GM19351 (cell line): ENCODE measurements around the gene STT3B.

Experiments
- ATAC-seq: cut with Tn5 transposase; IDR thresholded peaks from one replicate; pipeline ENCODE4 v1.9.1; 2021; ENCODE audit warnings: mild to moderate bottlenecking, moderate library complexity; ENCODE audit not compliant: unreplicated experiment

Gene STT3B

DNA sequence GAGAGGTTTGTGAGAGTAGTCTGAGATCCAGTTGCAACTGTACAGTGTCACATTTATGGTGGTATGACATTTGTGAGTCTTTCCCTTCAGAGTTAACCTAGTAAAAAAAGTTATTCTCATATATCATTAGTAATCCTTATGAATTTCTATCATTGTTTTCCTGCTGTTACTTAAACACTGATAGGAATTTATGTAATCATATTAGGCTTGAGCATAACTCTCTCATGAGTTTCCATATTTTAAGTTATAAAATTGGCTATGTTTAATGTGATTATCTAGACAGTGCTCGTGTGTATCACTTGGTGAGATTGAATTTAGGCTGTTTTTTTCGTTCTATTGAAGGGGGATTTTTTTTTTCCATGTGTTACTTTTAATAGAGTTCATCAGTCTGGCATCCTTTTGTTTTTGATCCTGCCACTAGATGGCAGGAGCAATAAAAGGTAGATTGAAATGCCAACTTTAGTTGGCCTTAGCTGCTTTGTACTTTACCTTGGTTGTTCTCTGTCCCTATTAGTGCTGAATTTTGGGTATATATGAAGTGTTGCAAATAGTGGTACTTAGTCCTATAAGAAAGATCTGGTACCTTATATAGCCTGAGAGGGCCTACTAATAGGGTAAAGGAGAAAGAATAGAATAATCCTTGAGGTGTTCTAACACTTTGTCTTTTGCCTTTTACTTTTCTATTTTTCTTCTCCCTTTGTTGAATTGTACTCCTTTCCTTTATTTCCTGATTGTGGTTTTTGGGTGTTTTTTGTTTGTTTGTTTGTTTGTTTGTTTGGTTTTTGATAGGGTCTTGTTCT lies 17.9 kb downstream of the STT3B start:
- ATAC-seq: peak; percentile 47

DNA sequence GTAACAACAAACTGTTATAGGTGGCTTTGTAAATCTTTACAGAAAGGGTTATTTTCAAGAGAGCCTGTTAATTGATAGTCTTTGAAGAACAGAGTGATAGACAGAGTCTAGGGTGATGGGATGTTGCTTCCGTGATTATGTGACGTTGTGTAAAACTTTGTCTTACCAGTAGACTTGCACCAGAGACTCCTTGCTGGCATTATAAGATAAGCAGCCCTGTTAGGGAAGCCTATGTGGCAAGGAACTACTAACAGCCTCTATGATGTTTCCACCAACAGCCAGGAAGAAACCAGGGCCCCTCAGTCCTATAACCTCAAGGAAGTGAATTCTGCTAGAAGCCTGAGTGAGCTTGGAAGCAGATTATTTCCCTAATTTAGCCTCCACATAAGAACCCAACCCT lies 18.9 kb downstream of the STT3B start:
- no peak for ATAC-seq

DNA sequence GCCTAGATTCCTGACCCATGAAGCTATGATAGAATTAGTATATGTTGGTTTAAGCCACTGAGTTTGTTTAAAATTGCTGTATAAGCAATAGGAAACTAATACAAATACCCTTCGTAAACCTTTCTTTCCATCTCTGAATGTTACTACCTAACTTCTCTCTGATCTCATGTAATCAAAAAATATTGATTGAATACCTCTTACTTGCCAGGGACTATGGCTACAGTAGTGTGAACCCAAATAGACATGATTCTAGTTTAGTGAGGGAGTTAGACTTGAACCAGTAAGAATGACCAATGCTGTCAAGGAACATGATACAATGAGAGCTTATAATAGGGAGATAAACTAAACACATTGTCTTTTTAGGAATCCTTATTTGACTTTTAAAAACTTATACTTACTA lies 19.4 kb downstream of the STT3B start:
- no peak for ATAC-seq

DNA sequence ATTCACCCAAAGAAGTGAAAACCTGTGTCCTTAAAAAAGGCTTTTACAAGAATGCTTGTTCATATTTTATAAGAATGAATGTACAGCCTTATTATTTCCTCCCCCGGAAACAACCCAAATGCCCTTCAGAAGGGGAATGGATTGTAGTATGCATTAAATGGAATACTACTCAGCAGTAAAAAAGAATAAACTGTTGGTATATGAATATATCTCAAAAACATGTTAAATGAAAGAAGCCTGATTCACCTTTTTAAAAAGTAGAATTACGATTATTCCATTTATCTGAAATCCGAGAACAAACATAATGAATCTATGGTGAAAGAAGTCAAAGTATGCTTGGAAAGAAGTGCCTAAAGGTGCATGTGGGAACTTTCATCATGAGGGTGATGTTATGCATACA lies 20.5 kb downstream of the STT3B start:
- no peak for ATAC-seq

DNA sequence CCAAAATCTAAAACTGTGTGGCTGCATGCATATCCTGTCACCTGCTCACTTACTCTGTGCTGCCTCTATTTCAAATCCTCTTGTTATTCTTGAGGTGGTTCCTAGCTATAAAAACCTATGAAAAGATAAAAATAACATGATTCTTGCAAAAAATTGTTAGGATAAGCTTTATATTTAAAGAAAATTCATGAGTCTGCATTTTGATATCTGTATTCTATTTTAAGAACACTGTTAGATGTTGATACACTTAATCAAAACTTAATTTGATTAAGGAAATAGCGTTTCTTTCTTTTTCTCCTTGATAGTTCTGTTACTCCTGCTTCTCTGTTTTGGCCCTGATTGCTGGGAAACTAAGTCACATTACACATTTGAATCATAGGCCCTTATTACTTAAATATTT lies 22.5 kb downstream of the STT3B start:
- ATAC-seq: no peak

DNA sequence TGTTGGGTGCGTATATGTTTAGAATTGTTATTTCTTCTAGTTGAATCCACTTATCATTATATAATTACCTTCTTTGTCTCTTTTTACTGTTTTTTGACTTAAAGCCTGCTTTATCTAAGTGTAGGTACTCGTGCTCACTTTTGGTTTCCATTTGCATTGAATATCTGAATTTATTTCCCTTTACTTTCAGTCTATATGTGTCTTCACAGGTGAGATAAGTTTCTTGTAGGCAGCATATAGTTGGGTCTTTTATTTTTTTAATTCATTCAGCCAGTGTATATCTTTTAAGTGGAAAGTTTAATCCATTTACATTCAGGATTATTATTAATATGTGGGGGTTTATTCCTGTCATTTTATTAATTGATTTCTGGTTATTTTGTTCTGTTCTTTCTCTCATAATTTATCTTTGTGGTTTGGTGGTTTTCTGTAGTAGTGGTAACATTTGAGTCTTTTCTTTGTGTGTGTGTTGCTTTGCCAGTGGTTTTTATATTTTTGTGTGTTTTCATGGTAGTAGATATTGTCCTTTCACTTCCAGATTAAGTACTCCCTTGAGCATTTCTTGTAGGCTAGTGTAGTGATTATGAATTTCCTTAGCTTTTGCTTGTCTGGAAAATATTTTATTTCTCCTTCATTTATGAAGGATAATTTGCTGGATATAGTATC lies 27.3 kb downstream of the STT3B start:
- ATAC-seq: no peak

DNA sequence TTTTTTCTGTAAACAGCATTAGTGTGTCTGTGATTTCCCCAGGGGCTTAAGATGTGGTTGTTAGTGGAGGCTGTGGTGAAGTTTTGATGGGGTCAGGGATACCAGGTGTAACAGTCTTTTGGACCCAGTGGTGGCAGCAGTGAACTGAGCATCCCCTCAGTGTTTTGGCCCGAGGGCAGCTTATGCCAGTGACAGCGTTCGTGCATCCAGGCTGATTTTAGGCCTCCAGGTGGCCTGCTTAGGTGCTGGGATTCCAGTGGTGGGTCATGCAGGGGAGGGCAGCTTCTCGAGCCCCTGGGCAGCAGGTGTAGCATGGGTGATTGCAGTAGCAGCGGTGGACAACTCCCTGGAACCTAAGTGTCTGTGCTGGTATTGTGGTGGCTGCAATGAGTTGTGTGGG lies 29.2 kb downstream of the STT3B start:
- no peak for ATAC-seq

DNA sequence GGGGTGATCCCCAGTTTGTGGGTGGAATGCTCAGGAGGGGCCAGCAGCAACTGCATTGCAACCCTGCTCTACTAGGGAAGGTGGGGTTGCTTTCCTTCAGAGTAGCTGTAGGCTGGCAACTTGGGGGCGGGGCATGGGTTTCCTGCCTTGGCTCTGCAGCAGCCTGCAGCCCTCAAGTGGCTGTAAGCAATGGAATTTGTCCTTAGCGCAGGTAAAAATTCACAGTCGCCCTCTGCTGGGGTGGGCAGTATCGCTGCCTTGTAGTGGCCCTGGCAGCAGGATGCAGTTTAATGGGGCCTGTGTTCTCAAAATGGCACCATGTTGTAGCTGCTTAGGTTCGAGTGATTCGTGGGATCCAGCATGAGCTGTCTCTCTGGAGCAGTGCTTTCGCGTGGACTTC lies 29.8 kb downstream of the STT3B start:
- no peak for ATAC-seq

DNA sequence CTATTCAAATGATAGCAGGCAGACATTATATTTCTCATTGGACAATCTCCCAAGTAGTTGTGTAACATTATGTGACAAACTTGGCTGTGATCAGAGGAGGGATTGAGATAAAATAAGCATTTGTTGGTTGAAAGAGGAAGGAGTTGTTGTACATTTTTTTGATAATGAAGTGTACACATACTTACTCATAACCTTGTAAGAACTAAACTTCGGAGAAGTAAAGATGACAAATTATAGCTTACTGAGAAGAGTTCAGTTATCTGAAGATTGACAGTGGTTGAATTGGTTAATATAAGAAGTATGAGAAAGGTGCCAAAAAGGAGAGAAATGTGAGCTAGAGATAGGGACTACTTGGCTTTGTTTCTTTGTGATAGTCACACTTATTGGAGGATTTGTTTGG lies 32.6 kb downstream of the STT3B start:
- no peak for ATAC-seq

DNA sequence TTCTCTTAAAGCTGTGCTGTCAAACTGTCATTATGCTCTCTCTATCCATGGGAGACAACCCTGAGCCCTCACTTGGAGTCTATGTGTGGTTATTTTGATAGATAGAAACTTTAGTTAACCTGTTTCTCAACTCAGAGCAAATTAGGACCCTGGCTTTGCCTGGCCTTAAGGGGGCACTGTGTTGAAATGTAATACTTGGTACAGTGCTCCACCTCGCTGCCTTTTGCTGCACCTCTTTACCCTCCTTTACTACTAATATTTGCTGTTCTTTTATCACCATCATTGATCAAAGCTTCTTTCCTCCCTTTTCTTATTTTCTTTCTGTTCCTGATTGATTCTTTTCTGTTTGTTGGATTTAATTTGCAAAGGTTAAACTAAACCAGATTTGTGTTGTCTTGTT lies 34.3 kb downstream of the STT3B start:
- peak; percentile 66 for ATAC-seq

DNA sequence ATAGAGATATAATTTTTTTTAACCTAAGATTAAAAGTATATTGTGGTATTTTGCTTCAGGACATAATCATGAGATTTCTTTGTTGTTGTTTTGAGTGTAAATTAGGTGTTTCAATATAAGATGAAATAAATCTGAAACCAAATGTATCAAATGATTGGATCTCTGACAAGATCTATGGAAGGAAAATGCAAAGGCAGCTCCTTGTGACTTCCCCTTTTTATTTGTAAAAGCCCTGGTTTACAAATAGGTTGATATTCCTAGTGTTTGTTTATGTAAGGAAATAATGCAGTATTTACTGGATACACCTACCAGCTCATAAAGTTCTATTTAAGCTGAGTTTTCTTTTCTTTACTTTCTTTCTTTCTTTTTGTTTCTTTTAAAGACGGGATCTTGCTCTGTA lies 35.9 kb downstream of the STT3B start:
- no peak for ATAC-seq

DNA sequence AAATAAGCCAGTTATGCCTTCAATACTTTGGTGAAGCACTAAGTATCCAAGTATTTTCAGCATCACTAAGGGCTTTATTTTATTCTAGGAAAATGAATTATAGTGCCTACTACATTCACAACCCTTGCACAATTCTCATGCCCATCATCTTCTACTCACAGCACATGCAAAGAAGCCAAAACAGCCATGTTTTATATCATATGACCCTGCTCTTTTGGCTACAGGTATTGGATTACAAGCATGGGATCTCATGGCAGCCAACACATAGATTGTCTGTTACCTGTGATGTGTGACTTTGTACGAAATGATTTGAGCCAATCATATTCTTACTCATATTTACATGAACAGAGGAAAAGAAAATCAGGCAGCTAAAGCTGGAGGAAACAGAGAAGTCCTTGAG lies 38.6 kb downstream of the STT3B start:
- ATAC-seq: no peak

DNA sequence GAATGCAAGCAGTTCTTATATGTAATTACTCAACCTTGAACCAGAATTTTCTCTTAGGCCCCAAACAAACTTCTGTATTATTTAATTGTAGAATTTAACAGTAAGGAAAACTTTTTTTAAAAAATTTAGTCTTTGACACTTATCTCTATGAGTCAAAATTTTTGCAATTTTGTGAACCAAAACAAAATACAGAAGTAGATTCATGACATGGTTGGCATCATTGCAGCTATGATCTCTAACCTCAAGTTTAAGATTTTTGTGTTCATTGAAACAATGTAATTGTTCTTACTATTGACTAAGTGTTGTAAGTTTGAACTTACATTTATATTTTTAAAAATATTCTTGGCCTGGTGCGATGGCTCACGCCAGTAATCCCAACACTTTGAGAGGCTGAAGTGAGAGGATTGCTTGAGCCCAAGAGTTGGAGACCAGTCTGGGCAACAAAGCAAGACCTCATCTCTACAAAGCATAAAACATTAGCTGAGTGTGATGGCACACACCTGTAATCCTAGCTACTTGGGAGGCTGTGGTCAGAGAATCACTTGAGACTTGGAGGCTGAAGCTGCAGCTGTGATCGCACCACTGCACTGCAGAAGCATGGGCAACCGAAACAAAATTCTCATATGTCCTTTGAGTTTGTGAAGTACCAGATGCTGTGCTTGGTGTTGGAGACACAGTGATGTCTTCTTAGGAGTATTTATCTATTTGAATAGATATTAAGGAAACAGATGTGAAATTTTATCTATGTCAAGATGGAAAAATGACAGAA lies 39.7 kb downstream of the STT3B start:
- ATAC-seq: peak; percentile 52

DNA sequence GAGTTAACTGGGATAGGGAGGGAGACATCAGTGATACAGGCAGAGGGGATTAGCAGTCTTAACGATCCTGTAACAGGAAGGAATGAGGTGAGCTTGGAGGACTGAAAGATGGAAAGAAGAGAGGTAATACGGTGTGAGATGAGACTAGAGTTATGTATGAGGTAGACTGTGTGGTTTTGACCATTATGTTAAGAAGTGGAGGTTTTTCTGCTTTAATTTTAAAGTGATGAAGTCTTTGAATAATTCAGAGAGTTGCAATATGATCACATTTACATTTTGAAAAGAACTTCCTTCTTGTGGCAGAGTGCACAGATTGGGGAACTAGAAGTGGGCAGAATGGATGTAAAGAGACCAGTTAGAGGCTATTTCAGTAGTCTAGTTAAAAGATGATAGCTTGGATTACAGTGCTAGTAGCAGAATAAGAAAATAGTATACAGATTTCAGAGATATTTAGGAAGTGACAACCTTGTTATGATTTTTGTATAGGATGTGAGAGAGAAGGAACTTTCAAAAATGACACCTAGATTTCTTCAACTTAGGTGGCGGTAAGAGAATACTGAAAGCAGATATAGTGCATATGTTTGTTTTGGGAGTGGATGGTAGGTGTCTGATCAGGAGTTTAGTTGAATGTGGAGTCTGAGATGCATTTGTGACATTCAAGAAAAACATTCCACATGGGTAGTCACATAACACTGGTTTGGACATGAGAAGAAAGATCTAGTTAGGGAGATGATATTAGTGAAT lies 40.5 kb downstream of the STT3B start:
- ATAC-seq: peak; percentile 45

DNA sequence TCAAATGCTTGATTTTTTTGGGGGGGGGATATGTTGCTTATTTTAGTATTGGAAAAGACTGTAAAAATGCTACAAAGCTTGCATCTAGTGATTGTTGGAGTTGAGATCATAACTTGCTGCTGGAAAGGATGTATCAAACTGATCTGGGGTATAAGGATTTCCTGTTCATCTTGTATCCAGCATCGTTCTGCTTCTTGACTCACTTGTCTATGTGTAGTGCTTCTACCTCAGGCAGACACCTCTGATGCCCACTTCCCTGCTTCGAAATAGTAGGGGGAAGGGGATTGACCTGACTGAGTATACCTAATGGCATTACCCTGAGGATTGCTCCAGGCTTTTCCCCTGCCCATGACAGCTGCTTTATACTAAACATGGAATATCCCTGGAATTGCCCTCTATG lies 42.7 kb downstream of the STT3B start:
- no peak for ATAC-seq

DNA sequence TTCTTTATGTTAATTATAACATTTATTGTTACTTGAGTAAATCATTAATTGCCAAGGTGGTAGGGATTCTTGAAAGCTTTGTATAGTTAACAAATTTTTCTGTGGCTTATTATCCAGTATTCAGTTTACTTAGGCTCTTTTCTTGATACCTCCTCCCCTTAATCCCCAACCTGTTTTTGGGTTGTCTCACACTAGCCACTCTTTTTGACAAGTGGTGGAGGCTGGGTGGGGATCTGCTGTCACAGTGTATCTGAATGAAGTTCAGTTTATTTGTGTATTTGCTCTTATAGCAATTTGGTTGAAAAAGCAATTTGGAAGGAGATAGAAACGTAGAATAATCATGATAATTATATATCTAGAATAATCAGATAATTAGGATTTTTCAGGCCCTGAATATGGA lies 43.8 kb downstream of the STT3B start:
- ATAC-seq: no peak

DNA sequence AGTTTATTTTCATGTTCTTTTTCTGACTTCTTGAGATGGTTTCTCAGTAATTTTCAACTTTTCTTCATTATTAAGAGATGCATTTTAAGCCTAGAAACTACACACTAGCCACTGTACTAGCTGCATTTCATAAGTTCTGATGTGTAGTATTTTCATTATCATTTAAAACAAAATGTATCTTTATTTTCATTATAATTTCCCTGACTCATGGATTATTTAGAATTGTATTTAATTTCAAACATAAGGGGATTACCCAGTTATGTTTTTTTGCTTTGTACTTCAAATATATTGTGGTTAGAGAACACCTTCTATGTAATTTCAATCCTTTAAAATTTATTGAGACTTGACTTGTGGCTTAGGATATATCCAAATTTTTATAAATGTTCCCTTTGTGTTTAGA lies 44.5 kb downstream of the STT3B start:
- ATAC-seq: no peak

DNA sequence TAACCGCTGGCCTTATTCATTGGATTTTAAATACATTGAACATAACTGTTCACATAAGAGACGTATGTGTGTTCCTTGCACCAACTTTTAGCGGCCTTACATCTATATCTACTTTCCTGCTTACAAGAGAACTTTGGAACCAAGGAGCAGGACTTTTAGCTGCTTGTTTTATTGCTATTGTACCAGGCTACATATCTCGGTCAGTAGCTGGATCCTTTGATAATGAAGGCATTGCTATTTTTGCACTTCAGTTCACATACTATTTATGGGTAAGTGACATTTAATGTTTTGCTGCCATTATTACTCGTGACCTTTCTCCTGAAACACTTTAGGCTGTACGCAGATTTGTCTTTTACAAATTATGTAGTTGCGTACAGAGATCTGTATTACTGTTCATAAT lies 47.1 kb downstream of the STT3B start:
- ATAC-seq: no peak

DNA sequence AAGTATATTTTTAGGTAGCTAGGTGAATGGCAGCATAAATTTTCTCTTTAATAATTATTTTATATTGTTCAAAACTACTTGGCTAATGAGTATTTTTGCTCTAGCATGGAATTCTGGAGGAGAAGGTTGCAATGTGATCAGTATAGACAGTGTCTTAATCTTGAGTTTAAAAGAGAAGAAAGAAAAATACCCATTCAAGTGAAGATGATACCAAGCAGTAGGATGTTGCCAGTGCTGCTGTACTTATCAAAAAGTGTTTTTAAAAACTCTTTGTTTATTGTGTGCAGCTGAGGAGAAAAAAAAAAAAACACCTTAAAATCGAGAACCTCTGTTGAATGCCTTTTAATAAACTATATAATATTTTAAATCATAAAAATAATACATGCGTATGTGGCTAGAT lies 47.9 kb downstream of the STT3B start:
- ATAC-seq: no peak

DNA sequence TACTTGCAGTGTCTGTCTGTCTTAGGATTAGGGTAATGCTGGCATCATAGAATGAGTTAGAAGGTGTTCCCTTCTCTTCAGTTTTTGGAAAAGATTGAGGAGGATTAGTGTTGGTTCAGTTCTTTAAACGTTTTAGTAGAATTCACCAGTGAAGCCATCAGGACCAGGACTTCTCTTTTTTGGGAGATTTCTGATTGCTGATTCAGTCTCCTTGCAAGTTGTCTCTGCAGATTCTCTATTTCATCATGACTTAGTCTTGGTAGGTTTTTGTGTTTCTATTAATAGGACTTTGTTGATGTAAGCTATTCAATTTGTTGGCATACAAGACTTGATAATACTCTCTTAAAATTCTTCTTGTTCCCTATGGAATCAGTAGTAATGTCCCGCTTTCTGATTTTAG lies 48.9 kb downstream of the STT3B start:
- no peak for ATAC-seq

DNA sequence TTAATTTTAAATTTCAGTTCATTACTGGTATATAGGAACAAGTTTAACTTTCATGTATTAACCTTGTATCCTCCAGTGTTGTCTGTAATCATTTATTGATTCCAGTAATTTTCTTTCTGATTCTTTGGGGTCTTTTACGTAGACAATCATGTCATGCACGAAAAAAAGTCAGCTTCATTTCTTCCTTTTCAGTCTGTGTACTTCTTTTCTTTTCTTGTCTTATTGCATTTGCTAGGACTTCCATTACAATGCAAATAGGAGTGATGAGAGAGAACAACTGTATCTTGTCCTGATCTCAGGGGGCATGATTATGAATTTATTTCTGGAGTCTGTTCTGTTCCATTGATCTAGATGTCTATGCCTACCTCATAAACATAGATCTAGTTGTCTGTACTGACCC lies 56.5 kb downstream of the STT3B start:
- ATAC-seq: no peak
